Limb (tissue), 2 donors: ENCODE measurements around the gene OSGIN1.
"Not testable (repeated sequence)": the region's sequence is repeated elsewhere in the genome, so short reads cannot be mapped to it uniquely, and the experiment has no call there.

Experiments used
- DNase-seq, 2 donors: peaks; one replicate each; pipeline ENCODE4 v3.0.0-alpha.2; 2016; ENCODE audit errors: extremely low spot score in 2 of 2

The OSGIN1 gene

DNA sequence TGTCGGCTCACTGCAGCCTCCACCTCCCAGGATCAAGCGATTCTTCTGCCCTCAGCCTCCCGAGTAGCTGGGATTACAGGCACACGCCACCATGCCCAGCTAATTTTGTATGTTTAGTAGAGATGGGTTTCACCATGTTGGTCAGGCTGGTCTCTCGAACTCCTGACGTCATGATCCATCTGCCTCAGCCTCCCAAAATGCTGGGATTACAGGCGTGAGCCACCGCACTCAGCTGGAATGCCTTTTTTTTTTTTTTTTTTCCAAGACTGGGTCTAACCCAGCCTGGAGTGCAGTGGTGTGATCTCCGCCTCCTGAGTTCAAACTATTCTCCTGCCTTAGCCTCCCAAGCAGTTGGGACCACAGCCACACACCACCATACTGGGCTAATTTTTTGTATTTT, 11.5 kb upstream of the OSGIN1 start:
- not testable (repeated sequence) for DNase-seq

DNA sequence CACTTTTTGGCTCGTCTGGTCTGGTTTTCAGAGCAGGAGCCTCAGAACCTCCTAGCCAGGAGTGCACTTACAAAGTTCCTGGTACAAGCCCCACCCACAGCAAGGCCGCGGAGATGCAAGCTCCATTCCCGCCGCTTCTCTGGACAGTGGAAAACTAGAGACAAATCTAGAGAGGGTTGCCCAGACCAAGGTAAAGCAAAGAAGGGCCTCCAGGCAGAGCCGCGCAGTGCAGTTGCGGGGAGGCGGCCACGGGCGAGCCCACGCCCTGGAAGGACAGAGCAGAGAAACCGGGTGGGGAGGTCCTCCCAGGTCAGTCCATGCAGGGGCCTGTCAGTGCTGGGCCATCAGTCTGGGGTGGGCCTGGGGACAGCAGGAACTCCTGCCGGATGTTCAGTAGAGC, 11.0 kb upstream of the OSGIN1 start:
- DNase-seq, result no peak

DNA sequence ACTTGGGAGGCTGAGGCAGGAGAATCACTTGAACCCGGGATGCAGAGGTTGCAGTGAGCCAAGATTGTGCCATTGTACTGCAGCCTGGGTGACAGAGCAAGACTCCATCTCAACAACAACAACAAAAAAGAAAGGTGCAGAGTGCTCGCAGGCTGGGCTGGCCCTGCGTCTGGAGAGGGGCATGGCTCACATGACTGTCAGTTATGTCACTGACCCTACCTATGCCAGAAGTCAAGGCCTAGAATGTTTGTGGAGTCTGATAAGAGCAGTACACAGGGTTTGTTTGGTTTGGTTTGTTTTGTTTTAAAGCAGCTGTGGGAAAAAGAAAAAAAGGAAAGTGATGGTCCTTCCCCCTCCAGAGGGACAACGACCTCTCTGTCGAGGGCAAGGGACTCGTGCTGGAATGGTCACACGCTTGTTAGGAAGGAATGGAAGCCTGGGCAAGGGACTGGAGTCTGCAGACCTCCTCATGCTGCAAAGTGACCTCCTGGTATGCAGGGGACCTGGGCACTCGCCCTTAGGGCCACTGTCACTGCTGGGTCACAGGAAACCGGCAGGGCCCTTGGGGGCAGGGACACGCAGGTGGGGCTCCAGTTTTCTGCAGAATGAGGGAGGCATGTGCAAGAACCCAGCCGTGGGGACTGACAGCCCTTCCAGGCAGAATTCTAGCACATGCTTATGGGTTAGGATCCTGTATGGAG, 10.1 kb upstream of the OSGIN1 start:
- no peak for DNase-seq

DNA sequence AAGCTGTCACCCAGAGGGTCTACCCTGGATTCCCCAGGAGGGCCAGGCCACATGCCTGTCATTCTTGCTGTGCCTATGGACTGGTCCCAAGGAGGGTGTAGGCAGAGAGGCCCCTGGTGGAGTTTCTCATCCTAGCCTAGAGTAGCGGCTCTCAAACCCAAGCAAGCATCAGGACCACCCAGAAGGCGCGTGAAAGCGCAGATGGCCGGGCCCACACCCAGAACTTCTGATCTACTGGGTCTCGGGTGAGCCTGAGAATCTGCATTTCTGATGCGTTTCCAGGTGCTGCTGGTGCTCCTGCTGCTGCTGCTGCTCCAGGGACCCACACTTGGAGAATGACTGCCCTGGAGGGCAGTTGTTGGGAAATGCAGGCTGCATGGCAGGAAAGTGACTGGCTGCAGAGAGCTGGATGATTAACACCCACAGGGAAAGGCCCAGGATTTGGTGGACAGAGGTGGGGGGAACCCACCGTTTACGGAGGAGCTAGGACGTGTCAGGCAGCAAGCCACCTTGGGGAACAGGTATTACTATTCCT, 9.5 kb upstream of the OSGIN1 start:
- DNase-seq, result no peak

DNA sequence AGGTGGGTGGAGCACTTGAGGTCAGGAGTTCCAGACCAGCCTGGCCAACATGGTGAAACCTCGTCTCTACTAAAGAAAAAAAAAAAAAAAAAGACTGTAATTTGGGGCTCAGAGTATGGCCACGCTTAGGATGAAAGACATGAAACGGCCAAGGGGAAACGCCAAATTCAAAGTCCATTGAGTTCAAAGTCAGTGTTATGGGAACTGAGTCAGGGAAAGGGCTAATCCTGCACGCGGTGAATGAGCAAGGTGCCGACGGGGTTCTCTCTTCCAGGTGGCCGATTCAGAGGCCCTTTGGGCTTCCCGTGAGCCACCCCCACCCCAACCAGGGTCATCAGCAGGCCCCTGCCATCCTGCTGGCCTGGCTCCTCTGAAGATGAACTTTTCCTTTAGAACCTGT, 7.5 kb upstream of the OSGIN1 start:
- DNase-seq, result no peak

DNA sequence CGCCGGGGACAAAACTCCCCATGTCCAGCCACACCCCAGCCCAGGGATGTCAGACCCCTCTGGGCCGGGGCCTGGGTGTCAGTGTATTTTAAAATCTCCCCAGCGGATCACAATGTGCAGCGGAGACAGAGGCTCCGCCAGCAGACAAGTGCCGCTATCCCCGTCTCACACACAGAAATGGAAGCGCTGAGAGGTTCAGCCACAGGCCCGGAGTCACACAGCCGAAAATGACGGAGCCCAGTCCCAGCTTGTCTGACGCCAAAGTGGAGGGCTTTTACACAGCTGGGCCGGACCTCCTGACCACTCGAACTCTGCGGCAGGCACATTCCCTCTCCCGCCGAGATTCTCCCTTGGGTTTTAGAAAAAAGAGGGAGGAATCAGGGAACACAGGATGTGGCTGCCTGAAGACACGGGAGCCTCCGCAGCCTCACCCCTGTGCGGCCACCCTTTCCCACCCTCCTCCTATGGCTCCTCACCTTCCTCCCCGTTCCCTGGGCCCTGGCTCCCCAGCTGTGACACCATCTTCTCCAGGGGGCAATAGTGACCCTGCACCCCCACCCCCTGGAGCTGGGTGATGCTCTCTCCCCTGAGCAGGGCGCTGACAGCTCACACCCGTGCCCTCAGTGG, 6.8 kb upstream of the OSGIN1 start:
- no peak for DNase-seq

DNA sequence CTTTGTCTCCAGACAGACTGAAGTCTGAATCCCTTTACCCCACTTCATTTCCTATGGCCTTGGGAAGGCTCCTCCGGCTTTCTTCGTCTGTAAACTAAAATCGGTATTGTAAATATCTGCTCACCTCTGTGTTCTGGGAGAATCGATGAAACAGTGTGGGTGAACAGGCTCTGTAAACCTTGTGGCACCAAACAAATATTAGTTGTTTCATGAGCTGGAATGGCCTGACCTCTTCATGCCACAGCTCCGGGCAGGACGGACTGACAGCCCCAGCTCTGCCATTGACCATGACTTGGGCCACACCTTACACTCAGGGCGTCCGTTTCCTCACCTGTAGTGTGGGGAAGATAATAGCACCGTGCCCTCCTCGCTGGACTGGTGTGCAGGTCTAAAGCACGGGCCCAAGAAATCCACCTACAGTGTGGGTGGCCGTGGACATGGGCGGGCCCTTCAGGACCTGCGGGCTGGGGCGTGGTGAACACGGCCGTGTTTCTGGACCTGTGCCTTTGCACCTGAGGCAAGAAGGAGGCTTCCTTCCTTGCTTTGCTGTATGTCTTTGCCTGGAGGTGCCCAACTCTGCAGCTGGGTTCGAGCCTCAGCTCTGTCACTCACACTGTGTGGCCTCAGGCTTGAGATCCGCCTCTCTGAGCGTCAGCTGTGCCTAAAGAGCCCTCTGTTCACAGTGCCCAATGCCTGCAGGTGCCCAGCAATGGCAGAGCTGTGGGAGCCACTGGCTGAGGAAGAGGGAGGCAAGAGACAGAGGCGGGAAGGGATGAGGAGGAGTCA, 6.1 kb upstream of the OSGIN1 start:
- DNase-seq, result no peak

DNA sequence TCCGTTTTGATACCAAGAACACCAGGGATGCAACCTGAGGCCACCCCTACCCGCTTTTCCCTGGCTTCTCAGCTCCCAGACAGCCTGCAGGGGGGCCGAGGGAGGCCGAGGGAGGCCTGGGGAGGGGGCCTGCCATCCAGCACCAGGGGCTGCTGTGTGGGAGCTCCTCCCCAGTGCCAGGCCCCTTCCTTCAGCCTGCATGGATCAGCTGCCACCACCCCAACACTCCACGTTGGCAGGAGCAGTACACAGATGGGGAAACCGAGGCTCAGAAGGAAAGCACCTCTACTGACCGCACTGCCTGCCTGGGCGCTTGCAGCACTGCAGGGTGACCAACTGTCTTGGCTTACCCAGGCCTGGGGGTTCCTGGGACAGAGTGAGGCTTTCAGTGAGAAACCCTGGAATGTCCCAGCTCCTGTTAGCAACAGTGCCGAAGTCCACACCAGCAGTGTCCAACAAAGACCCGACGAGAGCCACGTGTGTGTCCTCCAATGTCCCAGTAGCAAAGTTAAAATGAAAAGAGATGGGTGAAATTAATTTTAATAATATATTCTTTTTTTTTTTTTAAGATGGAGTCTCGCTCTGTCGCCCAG, 5.3 kb upstream of the OSGIN1 start:
- DNase-seq, result no peak

DNA sequence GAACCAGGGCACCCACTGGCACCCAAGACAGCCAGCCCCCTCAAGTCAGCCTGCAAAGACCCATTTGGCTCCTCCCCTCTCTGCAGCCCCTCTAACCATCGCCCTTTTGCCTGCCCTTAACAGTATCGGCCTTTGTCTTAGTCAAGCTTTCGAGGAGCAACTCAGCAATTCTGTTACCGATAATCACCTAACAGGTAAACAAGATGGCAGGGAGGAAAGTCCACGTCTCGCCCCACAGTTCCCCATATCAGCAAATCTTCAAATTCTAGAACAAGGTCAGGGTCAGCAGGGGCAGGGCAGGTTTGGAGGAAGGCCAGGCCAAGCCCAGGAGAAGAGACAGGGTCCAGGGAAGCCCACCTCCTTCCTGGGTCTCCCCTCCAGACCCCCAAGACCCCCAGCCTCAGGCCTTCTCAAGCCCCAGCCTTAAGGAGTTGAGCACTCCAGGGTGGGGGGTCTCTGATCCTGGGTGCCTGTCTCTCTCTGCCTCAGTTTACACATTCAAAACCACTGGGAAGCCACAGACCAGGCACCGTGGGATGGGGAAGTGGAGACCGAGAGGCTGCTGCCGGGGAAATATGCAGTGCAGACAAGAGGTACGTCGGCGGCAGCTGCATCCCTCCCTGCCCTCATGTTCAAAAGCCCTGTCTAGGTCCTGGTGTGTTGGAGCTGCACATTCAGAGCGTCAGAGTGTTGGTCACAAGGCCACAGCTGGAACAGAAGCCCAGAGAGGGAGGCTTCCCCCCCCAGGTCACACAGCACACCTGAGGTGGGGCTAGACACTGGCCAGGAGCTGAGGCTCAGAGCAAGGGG, 3.9 kb upstream of the OSGIN1 start:
- DNase-seq, result no peak

DNA sequence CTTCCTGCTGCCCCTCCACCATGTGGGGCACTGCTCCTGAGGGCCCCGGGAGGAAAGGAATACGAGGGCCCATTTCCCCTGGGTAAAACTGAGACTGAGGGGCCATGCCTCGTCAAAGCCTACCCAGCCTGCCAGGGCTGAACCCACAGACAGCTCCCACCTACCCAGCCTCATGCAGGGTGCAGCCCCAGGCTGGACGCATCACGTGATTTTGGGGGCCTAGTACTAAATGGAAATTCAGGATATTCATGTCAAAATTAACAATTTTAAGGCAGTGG, 3.4 kb upstream of the OSGIN1 start:
- DNase-seq, result no peak

DNA sequence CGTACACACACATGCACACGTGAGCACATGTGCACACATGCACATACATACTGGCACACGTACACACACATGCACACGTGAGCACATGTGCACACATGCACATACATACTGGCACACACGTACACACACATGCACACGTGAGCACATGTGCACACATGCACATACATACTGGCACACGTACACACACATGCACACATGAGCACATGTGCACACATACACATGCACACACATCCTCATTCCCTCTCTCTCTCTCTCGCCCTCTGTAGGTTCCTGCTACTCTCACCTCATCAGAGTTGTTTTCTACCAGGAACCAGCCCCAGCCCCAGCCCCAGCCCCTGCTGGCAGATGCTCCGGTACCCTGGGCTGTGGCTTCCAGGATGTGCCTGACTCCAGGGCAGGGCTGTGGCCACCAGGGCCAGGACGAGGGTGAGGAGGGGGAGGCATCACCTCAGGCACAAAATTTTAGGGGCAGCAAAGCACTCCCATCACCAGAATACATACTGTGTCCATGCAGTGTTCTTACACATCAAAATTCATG, 2.1 kb upstream of the OSGIN1 start:
- DNase-seq, result not testable (repeated sequence)

DNA sequence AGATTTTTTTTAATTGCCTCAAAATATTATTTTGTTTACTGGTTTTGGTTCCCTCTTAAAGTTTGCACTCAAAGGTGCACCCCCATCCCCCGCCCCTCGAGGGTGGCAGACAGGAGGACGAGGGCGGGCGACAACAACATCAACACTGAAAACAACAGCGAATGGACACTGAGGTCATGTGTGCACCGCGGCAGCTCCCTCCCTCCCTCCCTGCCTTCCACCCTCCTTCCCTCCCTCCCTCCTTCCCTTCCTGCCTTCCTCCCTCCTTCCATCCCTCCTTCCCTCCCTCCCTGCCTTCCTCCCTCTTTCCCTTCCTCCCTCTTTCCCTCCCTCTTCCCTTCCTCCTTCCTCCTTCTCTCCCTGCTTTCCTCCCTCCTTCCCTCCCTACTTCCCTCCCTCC, 1.5 kb upstream of the OSGIN1 start:
- DNase-seq, result no peak

DNA sequence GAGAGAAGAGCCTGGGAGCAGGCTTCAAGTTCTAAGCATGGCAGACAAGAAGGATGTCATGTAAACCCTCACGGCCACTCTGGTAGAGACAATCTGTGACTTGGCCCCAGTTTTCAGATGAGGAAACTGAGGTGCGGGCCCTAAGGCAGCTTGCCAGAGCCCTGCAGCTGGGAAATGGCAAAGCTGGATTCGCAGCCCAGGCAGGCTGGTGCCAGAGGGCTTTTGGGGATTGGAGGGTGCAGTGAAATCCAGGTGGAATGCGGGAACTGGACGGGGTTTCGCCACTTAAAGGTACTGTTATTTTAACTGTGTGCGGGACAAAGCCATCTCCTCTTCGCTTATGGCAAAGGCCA, 477 bp upstream of the OSGIN1 start:
- DNase-seq, result no peak

DNA sequence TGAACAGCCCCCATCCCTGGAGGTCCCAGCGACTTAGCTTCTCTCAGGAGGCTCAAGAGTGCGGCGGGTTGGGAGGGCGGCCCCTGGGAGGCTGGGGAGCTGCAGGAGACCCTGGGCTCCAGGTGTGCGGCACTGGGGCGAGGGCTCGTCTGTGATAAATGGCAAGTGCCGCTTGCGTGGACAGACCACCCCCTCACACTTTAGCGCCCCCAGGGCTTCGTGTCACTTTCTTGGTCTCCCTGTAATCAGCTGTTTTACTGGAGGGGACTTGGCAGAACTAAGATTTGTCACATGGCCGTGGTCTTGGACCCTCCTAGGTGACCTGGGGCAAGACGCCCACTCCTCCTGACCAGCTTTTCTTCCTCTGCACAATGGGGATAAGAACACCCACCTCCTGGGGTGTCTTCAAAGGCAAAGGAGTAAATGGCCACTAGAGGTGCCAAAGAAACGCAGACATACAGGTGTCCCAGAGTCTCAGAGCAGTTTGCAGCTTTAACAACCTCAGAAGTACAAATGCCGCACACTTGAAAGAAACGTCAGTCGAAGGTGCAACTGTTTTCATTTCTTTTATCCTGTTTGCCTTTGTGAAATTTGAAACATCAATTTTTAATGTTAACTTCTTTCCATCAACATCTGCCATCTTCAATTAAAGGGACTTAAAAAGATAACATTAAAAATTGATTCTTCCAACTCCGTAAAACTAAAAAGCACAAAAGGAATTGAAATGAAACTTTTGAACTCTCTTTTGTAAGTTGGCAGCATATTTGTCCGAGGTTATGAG, 946 bp downstream of the OSGIN1 start:
- DNase-seq, result no peak

DNA sequence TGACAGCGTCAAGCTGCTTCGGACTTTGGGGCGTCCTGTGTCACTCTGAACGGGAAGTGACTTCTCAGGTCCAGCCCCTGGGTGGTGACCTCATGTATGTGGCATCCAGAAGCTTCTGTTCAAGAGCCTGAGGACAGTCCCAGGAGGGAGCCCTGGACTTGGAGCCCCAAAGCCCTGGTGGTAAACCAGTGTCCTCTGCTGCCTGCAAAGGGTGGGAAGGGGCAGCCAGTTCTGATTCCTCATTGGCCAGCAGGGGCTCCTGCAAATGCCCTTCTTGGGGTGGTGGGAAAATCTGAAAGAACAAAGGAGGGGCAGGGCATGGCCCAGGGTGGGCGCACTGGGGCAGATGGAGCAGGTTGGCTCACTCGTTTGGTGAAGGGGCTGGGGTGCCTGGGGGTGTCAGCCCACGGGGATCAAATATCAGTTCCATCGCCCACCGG, 1.6 kb downstream of the OSGIN1 start:
- no peak for DNase-seq

DNA sequence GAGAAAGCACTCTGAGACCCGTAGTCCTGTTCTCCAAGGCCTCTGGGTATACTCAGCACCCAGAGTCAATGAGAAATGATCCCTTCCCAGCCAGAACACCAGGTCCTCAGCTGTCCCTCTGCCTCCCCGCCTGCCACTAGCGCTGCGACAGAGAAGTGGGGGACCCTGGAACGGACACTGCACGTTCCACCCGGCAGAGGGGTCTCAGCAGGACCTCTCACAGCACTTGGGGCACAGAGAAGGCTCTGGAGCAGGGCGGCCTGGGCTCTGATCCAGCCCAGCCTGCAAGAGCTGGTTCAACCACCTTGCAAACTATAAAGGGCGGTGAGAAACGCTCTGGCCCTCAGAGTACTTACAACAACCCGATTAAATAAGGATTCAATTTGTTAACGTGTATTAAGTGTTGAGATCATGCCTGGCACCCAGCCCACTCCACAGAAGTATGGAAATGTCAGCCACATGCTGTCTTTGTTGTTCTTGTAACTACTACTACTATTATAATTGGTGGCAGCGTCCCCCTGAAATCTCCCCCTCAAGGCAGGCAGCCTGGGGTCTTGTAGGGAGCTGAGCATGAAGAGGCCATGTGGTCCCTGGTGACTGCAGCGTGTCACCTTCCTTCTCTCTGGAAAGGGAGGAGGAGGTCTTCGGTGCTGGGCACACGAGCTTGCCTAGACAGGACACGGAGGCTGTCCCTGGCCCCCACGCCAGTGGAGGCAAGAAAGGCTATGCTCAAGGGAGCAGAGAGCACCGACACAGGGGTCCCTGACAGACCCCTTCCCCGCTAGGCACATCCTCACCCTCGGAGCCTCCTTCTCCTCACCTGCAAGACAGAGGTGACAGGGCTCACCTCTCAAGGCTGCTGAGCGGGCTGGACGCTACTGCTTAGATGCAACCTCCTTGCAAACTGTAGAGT, 2.4 kb downstream of the OSGIN1 start:
- no peak for DNase-seq

DNA sequence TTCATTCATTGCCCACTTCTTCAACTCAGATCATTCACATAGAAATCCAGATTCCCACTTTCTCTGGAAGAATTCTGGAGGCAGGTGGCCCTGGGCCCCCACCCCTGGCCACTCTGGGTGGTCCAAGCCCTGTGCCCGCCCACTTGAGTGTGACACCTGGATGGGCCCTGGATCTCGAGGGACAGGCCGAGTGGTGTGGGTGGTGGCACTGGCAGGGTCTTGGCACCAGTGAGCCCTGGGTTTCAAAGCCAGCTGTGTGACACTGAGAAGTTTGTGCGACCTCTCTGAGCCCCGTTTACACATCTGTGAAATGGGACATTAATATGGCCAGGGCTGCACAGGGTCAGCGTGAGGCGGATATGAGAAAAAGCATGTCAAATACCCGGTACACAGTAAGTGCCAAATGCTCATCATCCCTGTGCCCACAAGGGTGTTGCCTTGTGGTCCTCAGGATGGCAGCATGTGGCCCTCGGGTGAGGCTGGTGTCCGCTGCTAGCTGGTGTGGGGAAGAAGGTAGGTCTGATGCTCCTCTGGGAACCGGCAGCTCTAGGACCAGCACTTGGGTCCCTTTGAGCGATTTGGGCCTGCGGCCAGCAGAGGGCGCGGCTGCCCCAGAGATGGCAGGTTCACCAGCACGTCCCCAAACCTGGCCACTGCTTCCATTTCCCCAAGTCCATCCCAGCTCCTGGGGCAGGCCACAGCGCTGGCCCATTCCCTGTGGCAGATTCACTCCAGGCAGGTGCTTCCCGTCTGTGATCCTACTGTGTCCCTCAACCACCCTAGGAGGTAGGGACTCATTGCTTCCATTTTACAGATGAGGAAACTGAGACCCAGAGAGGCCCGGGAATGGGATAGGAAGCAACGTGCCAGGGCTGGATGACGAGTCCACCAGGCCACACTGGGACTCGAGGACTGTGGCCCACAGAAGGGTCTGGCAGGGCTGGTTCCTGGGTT, 3.6 kb downstream of the OSGIN1 start:
- peak; percentile 34 to 87 for DNase-seq

DNA sequence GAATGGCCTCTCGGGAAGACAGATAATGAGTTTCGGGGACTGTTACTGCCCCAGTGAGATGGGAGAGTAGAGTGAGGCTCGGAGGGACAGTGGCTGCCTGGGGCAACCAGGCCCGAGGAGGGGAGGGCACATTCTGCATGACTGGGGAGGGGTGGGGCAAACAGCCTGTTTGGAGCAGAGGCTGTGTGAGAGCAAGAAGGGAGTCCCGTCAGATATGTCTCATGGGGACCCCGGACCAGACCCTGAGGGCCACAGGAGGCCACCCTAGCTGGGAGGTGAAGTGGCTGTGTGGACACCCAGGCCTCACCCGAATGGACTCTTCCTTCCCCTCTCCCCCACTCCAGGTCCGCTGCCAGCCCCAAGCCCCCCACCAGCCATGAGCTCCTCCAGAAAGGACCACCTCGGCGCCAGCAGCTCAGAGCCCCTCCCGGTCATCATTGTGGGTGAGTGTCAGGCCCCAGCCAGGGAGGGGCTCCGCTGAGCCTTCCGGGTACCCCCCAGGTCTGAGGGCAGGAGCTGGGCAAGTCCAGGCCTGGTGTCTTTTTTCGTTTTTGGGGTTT, 4.3 kb downstream of the OSGIN1 start:
- no peak for DNase-seq
